HG03039 (cell line): ENCODE measurements around the gene SMPD1.
"Not testable (repeated sequence)": the region's sequence is repeated elsewhere in the genome, so short reads cannot be mapped to it uniquely, and the experiment has no call there.

Source experiments
- ATAC-seq: cut with Tn5 transposase; IDR thresholded peaks from one replicate; pipeline ENCODE4 v1.9.1; 2021; ENCODE audit warnings: mild to moderate bottlenecking, moderate library complexity; ENCODE audit not compliant: unreplicated experiment

SMPD1 gene

GRCh38 chr11:6387811-6388599 lies 2.3 kb upstream of the SMPD1 start:
- ATAC-seq, result no peak

GRCh38 chr11:6388748-6389147 lies 1.5 kb upstream of the SMPD1 start:
- no peak for ATAC-seq

- ATAC-seq, result no peak
Measured at GRCh38 chr11:6390718-6391469, 620 bp downstream of the SMPD1 start.

GRCh38 chr11:6391537-6392134 lies 1.4 kb downstream of the SMPD1 start:
- ATAC-seq, result no peak

GRCh38 chr11:6392251-6392650 lies 2.0 kb downstream of the SMPD1 start:
- not testable (repeated sequence) for ATAC-seq

GRCh38 chr11:6393989-6394670 lies 3.9 kb downstream of the SMPD1 start:
- no peak for ATAC-seq

- no peak for ATAC-seq
Measured at GRCh38 chr11:6395470-6396060, 5.3 kb downstream of the SMPD1 start.

GRCh38 chr11:6397156-6397555 lies 6.9 kb downstream of the SMPD1 start:
- ATAC-seq, result no peak

- no peak for ATAC-seq
Measured at GRCh38 chr11:6397636-6398035, 7.4 kb downstream of the SMPD1 start.

- no peak for ATAC-seq
Measured at GRCh38 chr11:6400431-6401345, 10.4 kb downstream of the SMPD1 start.

GRCh38 chr11:6401464-6401863 lies 11.2 kb downstream of the SMPD1 start:
- no peak for ATAC-seq

- peak; percentile 37 for ATAC-seq
Measured at GRCh38 chr11:6402061-6402470, 11.8 kb downstream of the SMPD1 start.

GRCh38 chr11:6402561-6402981 lies 12.3 kb downstream of the SMPD1 start:
- peak; percentile 91 for ATAC-seq

- ATAC-seq, result no peak
Measured at GRCh38 chr11:6403539-6403938, 13.3 kb downstream of the SMPD1 start.

- ATAC-seq, result no peak
Measured at GRCh38 chr11:6404342-6405051, 14.2 kb downstream of the SMPD1 start.

GRCh38 chr11:6405052-6405667 lies 14.9 kb downstream of the SMPD1 start:
- ATAC-seq, result no peak

GRCh38 chr11:6405846-6406245 lies 15.6 kb downstream of the SMPD1 start:
- no peak for ATAC-seq

GRCh38 chr11:6406370-6406769 lies 16.1 kb downstream of the SMPD1 start:
- no peak for ATAC-seq
